ENCODE data around the gene MAP4K4. TPM values are rescaled to one million over a fixed set of nuclear protein-coding genes. Genes with fewer than 3 reads are reported as not detected.

The MAP4K4 gene
- polyA plus RNA-seq, 1 experiment = 158 TPM

DNA sequence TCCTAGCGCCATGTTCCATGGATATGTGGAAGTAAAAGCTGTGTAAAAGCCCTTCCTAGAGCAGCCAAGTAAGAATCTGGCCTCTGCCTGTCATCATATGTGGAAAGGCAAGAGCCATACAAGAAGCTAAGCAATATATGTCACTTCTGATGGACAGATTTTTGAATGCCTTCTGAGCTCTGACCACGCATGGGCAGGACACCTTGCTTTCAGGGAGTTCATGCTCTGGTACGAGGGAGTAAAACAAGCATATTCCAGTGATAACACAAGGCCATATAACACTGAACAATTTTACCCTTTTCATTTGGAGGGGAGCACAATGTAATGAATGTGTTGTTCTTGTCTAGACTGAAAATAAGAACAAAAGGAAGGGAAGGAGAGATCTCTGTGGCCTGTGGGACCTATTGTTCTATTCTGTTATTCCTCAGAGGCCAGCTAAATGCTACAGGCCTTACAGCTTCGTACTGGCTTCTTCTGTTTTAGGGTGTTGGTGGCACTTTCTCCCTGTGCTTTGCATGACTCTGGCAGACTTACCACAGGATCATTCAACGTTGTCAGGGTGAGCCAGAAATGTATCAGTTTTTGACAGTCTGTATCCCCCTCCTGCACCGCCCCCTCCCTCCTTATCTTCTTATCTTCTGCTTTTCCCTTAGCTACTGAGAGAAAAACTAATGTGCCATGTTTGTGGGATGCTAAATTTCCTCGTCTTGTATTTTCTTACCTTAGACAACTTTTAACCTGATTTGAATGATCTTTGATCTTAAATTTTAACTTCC is 99.5 kb downstream of the MAP4K4 start:
- TF ChIP-seq, protein P1, sequence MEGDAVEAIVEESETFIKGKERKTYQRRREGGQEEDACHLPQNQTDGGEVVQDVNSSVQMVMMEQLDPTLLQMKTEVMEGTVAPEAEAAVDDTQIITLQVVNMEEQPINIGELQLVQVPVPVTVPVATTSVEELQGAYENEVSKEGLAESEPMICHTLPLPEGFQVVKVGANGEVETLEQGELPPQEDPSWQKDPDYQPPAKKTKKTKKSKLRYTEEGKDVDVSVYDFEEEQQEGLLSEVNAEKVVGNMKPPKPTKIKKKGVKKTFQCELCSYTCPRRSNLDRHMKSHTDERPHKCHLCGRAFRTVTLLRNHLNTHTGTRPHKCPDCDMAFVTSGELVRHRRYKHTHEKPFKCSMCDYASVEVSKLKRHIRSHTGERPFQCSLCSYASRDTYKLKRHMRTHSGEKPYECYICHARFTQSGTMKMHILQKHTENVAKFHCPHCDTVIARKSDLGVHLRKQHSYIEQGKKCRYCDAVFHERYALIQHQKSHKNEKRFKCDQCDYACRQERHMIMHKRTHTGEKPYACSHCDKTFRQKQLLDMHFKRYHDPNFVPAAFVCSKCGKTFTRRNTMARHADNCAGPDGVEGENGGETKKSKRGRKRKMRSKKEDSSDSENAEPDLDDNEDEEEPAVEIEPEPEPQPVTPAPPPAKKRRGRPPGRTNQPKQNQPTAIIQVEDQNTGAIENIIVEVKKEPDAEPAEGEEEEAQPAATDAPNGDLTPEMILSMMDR (IDR thresholded peaks at IDR 0.05; ENCODE audit: low read depth, low read length) = no peak
- ChIA-PET CTCF (interaction anchor here (1.8 kb wide), 1 partner anchor 35 kb away, joined by 8 read pairs; no protein-coding TSS in a partner anchor), POLR2A (no interaction called here)
- H3K27ac ChIP-seq (ENCODE audit: low read depth, low read length) = no peak overlapping the region
- no peak for DNase-seq (ENCODE audit: low read depth, low spot score)
- no peaks in the 10 kb centered on the region for H3K9me3 ChIP-seq (ENCODE audit: control insufficient read depth, insufficient read depth, low read length)
- no peak overlapping the region for H3K4me3 ChIP-seq (ENCODE audit: low read depth, low read length)
- H3K27me3 ChIP-seq (ENCODE audit: control insufficient read depth, insufficient read depth, low read length) = no peaks in the 10 kb centered on the region

DNA sequence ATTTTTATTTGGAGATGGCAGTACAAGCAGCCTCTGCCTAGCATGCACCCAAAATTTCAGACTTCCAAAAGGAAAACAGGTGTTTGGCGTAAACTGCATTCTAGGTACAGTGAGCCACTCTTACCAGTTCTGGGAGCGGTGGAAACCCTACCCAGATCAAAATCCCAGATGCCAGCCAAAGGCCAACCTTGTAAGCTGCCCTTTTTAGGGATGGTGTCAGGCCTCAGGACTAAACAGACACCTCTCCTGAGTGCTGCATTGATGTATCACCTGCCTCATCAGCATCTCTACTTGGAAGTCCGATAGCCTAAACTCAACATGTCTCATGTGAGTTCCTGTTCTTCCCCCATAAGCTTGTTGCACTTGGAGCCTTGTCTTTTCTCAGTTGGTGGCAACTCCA is 104.0 kb downstream of the MAP4K4 start:
- Histone ChIP-seq H3K27me3 (ENCODE audit: control insufficient read depth, insufficient read depth, low read length) (no peaks in the 10 kb centered on the region), H3K9me3 (ENCODE audit: control insufficient read depth, insufficient read depth, low read length) (no peaks in the 10 kb centered on the region), H3K27ac (ENCODE audit: low read depth, low read length) (no peak overlapping the region), H3K4me3 (ENCODE audit: low read depth, low read length) (no peak overlapping the region)
- TF ChIP-seq, protein P1 (IDR thresholded peaks at IDR 0.05; ENCODE audit: low read depth, low read length) = no peak
- no peak for DNase-seq (ENCODE audit: low read depth, low spot score)
- POLR2A ChIA-PET = no interaction called here
- CTCF ChIA-PET = no interaction called here

- H3K27ac ChIP-seq (ENCODE audit: low read depth, low read length) = no peak overlapping the region
- H3K4me3 ChIP-seq (ENCODE audit: low read depth, low read length) = no peak overlapping the region
- no peaks in the 10 kb centered on the region for H3K27me3 ChIP-seq (ENCODE audit: control insufficient read depth, insufficient read depth, low read length)
- DNase-seq (ENCODE audit: low read depth, low spot score) = no peak
- CTCF ChIA-PET = no interaction called here
- no peaks in the 10 kb centered on the region for H3K9me3 ChIP-seq (ENCODE audit: control insufficient read depth, insufficient read depth, low read length)
- TF ChIP-seq, protein P1 (IDR thresholded peaks at IDR 0.05; ENCODE audit: low read depth, low read length) = no peak
- POLR2A ChIA-PET = no interaction called here
Observed at GRCh38 chr2:101802329-101802728, 104.8 kb downstream of the MAP4K4 start.

DNA sequence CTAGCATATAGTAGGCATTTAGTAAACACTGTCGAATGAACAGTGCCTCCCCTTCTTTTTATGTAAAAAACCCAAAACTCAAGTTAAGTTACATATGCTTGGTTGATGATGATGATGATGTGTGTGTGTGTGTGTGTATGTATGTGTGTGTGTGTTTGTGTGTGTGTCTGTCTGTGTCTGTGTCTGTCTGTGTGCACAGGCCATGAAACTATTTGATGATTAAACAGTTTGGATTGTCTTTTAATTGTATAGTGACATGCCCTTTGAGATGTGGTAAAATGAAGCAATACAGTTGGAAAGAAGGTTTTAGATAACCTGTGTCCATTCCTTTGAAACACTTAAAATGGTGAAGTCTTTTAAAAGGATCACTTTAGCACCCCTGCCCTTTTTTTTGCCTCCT is 105.6 kb downstream of the MAP4K4 start:
- ChIA-PET POLR2A (no interaction called here), CTCF (no interaction called here)
- Histone ChIP-seq H3K27ac (ENCODE audit: low read depth, low read length) (no peak overlapping the region), H3K27me3 (ENCODE audit: control insufficient read depth, insufficient read depth, low read length) (no peaks in the 10 kb centered on the region), H3K4me3 (ENCODE audit: low read depth, low read length) (no peak overlapping the region), H3K9me3 (ENCODE audit: control insufficient read depth, insufficient read depth, low read length) (no peaks in the 10 kb centered on the region)
- TF ChIP-seq, protein P1 (IDR thresholded peaks at IDR 0.05; ENCODE audit: low read depth, low read length) = no peak
- DNase-seq (ENCODE audit: low read depth, low spot score) = no peak

DNA sequence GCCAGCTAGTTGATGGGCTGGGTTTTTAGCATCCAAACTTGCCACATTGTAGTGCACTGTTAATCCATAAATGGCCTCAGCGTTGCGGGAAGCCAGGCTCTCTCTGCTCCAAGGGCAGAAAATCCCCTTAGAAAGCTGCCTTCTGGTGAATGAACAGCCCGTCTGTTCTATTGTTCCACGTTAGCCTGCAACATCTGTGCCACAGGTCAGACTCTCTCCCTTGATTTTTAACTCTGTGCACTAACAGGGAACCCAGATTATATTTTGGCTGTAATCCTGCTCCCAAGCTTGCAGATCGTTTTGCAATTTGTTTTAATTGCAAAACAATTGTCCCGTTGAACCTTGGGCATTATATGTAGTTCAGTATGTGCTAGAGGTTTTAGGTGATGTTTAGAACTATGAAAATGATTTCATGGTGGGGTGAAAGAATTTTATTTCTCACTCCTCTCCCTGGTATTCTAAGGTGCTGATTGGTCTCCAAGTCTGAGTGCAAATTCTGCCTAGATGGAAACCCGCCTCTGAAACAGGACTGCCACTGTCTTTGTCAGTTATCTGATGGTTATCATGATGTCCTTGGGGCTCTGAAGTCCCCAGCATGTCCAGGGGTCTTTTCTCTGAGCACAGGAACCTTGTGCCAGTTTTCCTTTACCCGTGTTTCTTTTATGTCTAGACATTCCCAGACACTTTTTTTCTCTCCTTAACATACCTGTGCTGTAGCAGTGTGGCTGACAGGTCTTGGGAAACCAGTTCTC is 106.6 kb downstream of the MAP4K4 start:
- no peak for DNase-seq (ENCODE audit: low read depth, low spot score)
- ChIA-PET CTCF (interaction anchor here (1.1 kb wide), 1 partner anchor 28 kb away, joined by 3 read pairs; no protein-coding TSS in a partner anchor), POLR2A (no interaction called here)
- Histone ChIP-seq H3K27me3 (ENCODE audit: control insufficient read depth, insufficient read depth, low read length) (no peaks in the 10 kb centered on the region), H3K27ac (ENCODE audit: low read depth, low read length) (no peak overlapping the region), H3K4me3 (ENCODE audit: low read depth, low read length) (no peak overlapping the region), H3K9me3 (ENCODE audit: control insufficient read depth, insufficient read depth, low read length) (no peaks in the 10 kb centered on the region)
- TF ChIP-seq, protein P1 (IDR thresholded peaks at IDR 0.05; ENCODE audit: low read depth, low read length) = no peak

Data from AG04450 (cell line).